22Rv1 (cell line): ENCODE results near the gene MSMP.

ENCODE experiments used
- CTCF ChIP-seq: fragments of 450-650 bp; IDR thresholded peaks from 2 replicates; pipeline ENCODE4 v1.5.1; 2017; ENCODE audit warnings: mild to moderate bottlenecking
- ZFX ChIP-seq: fragments of 450-650 bp; IDR thresholded peaks from 2 replicates; pipeline ENCODE4 v1.6.1; 2017; ENCODE audit warnings: antibody characterized with exemption, borderline replicate concordance

GRCh38 chr9:35798658-35799374 lies 44.7 kb upstream of the MSMP start:
- TF ChIP-seq CTCF (no peak), ZFX (no peak)
